HG03280 (cell line): ENCODE measurements around the gene SHF.
"Not testable (repeated sequence)": the region's sequence is repeated elsewhere in the genome, so short reads cannot be mapped to it uniquely, and the experiment has no call there.

ENCODE experiments used
- ATAC-seq: cut with Tn5 transposase; IDR thresholded peaks from one replicate; pipeline ENCODE4 v1.9.1; 2021; ENCODE audit warnings: mild to moderate bottlenecking, moderate library complexity; ENCODE audit not compliant: unreplicated experiment

Gene SHF

GRCh38 chr15:45148076-45149059, 39.4 kb downstream of the SHF start:
- no peak for ATAC-seq

GRCh38 chr15:45147606-45148005, 40.2 kb downstream of the SHF start:
- no peak for ATAC-seq

- ATAC-seq: no peak
Observed at GRCh38 chr15:45146405-45146804, 41.4 kb downstream of the SHF start.

GRCh38 chr15:45144775-45145174, 43.0 kb downstream of the SHF start:
- no peak for ATAC-seq

GRCh38 chr15:45143946-45144345, 43.8 kb downstream of the SHF start:
- no peak for ATAC-seq

GRCh38 chr15:45143056-45143455, 44.7 kb downstream of the SHF start:
- ATAC-seq: no peak

GRCh38 chr15:45141386-45141785, 46.4 kb downstream of the SHF start:
- ATAC-seq: no peak

- ATAC-seq: no peak
Observed at GRCh38 chr15:45140557-45141250, 47.1 kb downstream of the SHF start.

GRCh38 chr15:45139770-45140169, 48.0 kb downstream of the SHF start:
- no peak for ATAC-seq

GRCh38 chr15:45138814-45139765, 48.7 kb downstream of the SHF start:
- ATAC-seq: no peak

- no peak for ATAC-seq
Observed at GRCh38 chr15:45137703-45138102, 50.1 kb downstream of the SHF start.

- no peak for ATAC-seq
Observed at GRCh38 chr15:45136378-45136764, 51.4 kb downstream of the SHF start.

GRCh38 chr15:45135705-45136377, 51.9 kb downstream of the SHF start:
- ATAC-seq: not testable (repeated sequence)

GRCh38 chr15:45134682-45135604, 52.8 kb downstream of the SHF start:
- ATAC-seq: no peak

- ATAC-seq: no peak
Observed at GRCh38 chr15:45134046-45134445, 53.7 kb downstream of the SHF start.

- no peak for ATAC-seq
Observed at GRCh38 chr15:45133561-45133920, 54.2 kb downstream of the SHF start.

- no peak for ATAC-seq
Observed at GRCh38 chr15:45132844-45133560, 54.8 kb downstream of the SHF start.

GRCh38 chr15:45131510-45131909, 56.3 kb downstream of the SHF start:
- no peak for ATAC-seq
